ENCODE data around the gene ANKRD13A. TPM values are rescaled to one million over a fixed set of nuclear protein-coding genes. Genes with fewer than 3 reads are reported as not detected.

Gene ANKRD13A
- total and polyA plus RNA-seq, 2 of the 13 experiments (the other 11 are each of a cell fraction or from before 2014, with no cell fraction given), result 34.1 to 41.6 TPM

DNA sequence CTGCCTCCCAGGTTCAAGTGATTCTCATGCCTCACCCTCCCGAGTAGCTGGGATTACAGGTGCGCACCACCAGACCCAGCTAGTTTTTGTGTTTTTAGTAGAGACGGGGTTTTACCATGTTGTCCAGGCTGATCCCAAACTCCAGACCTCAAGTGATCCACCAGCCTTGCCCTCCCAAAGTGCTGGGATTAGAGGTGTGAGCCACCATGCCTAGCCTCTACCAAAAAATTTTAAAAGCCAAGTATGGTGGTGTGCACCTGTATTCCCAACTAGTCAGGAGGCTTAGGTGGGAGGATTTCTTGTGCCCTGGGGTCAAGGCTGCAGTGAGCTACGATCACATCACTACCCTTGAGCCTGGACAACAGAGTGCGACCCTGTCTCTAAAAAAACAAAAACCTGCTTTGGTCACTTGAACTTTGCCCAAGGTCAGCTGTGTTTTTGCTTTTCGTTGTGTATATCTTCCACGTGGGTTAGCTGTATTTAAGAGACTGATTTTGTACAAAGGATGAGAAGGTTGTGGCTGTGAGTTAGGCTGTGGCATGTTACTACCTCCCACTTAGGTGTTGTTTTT is 36.4 kb downstream of the ANKRD13A start (continued):
- TF ChIP-seq, protein P1, sequence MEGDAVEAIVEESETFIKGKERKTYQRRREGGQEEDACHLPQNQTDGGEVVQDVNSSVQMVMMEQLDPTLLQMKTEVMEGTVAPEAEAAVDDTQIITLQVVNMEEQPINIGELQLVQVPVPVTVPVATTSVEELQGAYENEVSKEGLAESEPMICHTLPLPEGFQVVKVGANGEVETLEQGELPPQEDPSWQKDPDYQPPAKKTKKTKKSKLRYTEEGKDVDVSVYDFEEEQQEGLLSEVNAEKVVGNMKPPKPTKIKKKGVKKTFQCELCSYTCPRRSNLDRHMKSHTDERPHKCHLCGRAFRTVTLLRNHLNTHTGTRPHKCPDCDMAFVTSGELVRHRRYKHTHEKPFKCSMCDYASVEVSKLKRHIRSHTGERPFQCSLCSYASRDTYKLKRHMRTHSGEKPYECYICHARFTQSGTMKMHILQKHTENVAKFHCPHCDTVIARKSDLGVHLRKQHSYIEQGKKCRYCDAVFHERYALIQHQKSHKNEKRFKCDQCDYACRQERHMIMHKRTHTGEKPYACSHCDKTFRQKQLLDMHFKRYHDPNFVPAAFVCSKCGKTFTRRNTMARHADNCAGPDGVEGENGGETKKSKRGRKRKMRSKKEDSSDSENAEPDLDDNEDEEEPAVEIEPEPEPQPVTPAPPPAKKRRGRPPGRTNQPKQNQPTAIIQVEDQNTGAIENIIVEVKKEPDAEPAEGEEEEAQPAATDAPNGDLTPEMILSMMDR (CRISPR knock-in tag; IDR thresholded peaks at IDR 0.05), result no peak
- TF ChIP-seq ZNF431 (CRISPR knock-in tag; IDR thresholded peaks at IDR 0.05; ENCODE audit: borderline replicate concordance, low read depth) (no peak), HNRNPH1 (optimal IDR thresholded peaks at IDR 0.05; ENCODE audit: low read depth, low read length) (no peak), ZNF678 (CRISPR knock-in tag; IDR thresholded peaks at IDR 0.05) (no peak), ZNF160 (CRISPR knock-in tag; IDR thresholded peaks at IDR 0.05) (no peak), NFKBIZ (CRISPR knock-in tag; IDR thresholded peaks at IDR 0.05) (no peak), HOXA3 (CRISPR knock-in tag; IDR thresholded peaks at IDR 0.05) (peak; percentile 61; the same call in 1 of the 2 replicates), ZNF749 (CRISPR knock-in tag; IDR thresholded peaks at IDR 0.05; ENCODE audit: borderline replicate concordance) (no peak), ZNF256 (CRISPR knock-in tag; conservative IDR thresholded peaks at IDR 0.05) (no peak), RNF2 (conservative IDR thresholded peaks at IDR 0.05; ENCODE audit: low read depth) (no peak), NR2C2 (CRISPR knock-in tag; IDR thresholded peaks at IDR 0.05; ENCODE audit: borderline replicate concordance) (peak; percentile 78), ATRX (CRISPR knock-in tag; IDR thresholded peaks at IDR 0.05; ENCODE audit: borderline replicate concordance) (no peak), ISL2 (CRISPR knock-in tag; IDR thresholded peaks at IDR 0.05) (peak; percentile 82), ZBTB42 (CRISPR knock-in tag; IDR thresholded peaks at IDR 0.05) (no peak), SAFB2 (CRISPR knock-in tag; IDR thresholded peaks at IDR 0.05; ENCODE audit: borderline replicate concordance, low read depth) (peak; percentile 55; the same call in 1 of the 2 replicates), LCORL (IDR thresholded peaks at IDR 0.05) (peak; percentile 43; the same call in 1 of the 2 replicates), LCORL (CRISPR knock-in tag; IDR thresholded peaks at IDR 0.05) (peak; percentile 81), ZNF652 (CRISPR knock-in tag; IDR thresholded peaks at IDR 0.05; ENCODE audit: borderline replicate concordance, low read depth) (no peak), FOSL1 (CRISPR knock-in tag; IDR thresholded peaks at IDR 0.05; ENCODE audit: borderline replicate concordance) (no peak), SALL1 (CRISPR knock-in tag; IDR thresholded peaks at IDR 0.05) (peak; percentile 83), ZNF263 (CRISPR knock-in tag; IDR thresholded peaks at IDR 0.05) (peak; percentile 22; the same call in 1 of the 2 replicates), PITX1 (CRISPR knock-in tag; IDR thresholded peaks at IDR 0.05) (peak; percentile 82), ZNF460 (CRISPR knock-in tag; IDR thresholded peaks at IDR 0.05; ENCODE audit: borderline replicate concordance) (peak; percentile 99)
- TF ChIP-seq, protein P2, sequence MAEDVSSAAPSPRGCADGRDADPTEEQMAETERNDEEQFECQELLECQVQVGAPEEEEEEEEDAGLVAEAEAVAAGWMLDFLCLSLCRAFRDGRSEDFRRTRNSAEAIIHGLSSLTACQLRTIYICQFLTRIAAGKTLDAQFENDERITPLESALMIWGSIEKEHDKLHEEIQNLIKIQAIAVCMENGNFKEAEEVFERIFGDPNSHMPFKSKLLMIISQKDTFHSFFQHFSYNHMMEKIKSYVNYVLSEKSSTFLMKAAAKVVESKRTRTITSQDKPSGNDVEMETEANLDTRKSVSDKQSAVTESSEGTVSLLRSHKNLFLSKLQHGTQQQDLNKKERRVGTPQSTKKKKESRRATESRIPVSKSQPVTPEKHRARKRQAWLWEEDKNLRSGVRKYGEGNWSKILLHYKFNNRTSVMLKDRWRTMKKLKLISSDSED (CRISPR knock-in tag; IDR thresholded peaks at IDR 0.05), result no peak
- TF ChIP-seq, protein P3, sequence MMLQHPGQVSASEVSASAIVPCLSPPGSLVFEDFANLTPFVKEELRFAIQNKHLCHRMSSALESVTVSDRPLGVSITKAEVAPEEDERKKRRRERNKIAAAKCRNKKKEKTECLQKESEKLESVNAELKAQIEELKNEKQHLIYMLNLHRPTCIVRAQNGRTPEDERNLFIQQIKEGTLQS (CRISPR knock-in tag; IDR thresholded peaks at IDR 0.05), result no peak
- TF ChIP-seq, protein P4, sequence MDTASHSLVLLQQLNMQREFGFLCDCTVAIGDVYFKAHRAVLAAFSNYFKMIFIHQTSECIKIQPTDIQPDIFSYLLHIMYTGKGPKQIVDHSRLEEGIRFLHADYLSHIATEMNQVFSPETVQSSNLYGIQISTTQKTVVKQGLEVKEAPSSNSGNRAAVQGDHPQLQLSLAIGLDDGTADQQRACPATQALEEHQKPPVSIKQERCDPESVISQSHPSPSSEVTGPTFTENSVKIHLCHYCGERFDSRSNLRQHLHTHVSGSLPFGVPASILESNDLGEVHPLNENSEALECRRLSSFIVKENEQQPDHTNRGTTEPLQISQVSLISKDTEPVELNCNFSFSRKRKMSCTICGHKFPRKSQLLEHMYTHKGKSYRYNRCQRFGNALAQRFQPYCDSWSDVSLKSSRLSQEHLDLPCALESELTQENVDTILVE (CRISPR knock-in tag; IDR thresholded peaks at IDR 0.05), result 0 out of 2 replicates have a peak, but pooled peaks have one; percentile 27
- TF ChIP-seq, protein P5, sequence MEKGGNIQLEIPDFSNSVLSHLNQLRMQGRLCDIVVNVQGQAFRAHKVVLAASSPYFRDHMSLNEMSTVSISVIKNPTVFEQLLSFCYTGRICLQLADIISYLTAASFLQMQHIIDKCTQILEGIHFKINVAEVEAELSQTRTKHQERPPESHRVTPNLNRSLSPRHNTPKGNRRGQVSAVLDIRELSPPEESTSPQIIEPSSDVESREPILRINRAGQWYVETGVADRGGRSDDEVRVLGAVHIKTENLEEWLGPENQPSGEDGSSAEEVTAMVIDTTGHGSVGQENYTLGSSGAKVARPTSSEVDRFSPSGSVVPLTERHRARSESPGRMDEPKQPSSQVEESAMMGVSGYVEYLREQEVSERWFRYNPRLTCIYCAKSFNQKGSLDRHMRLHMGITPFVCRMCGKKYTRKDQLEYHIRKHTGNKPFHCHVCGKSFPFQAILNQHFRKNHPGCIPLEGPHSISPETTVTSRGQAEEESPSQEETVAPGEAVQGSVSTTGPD (CRISPR knock-in tag; IDR thresholded peaks at IDR 0.05), result no peak

All from HepG2 (cell line).